OCI-LY7 (cell line): ENCODE measurements around the gene GOLGA3. TPM values are rescaled to one million over a fixed set of nuclear protein-coding genes. Genes with fewer than 3 reads are reported as not detected.

Experiments
- BruUV-seq: library from RNA; stranded (reverse); fragments of 400-500 nt; replicated peaks from 2 replicates; lab custom pipeline; 2021; lab: Mats Ljungman, UMichigan
- CTCF ChIA-PET: fragments of 300-600 bp; sonication (Branson Sonifier 250); formaldehyde crosslinking; loops from one replicate; lab custom pipeline; 2022; ENCODE audit warnings: antibody characterized with exemption; ENCODE audit not compliant: unreplicated experiment; lab: Charles Lee
- POLR2A ChIA-PET: fragments of 300-600 bp; sonication (Branson Sonifier 250); formaldehyde crosslinking; loops from one replicate; lab custom pipeline; 2022; ENCODE audit warnings: antibody characterized with exemption; lab: Charles Lee
- DNase-seq: peaks from one replicate; pipeline ENCODE4 v3.0.0-alpha.2; 2015; ENCODE audit warnings: low spot score
- H2AFZ ChIP-seq: fragments of 200-600 bp; sonication (generic), shearing (Covaris generic); 2 replicates; pipeline ENCODE4 v1.6.1; 2014; ENCODE audit warnings: mild to moderate bottlenecking, antibody characterized with exemption, low read length, moderate library complexity
- H3K27ac ChIP-seq: fragments of 200-600 bp; sonication (generic); 2 replicates; pipeline ENCODE4 v1.5.1; 2014; ENCODE audit warnings: mixed run types, low read depth, mild to moderate bottlenecking, moderate library complexity, low read length, inconsistent platforms; ENCODE audit not compliant: poor library complexity, severe bottlenecking
- H3K36me3 ChIP-seq: fragments of 200-600 bp; sonication (generic); 2 replicates; pipeline ENCODE4 v1.6.1; 2014; ENCODE audit warnings: mild to moderate bottlenecking, antibody characterized with exemption, low read length, moderate library complexity, mixed read lengths; ENCODE audit not compliant: insufficient read depth
- H3K4me1 ChIP-seq: fragments of 200-600 bp; sonication (generic); 2 replicates; pipeline ENCODE4 v1.5.1; 2014; ENCODE audit warnings: mild to moderate bottlenecking, low read length; ENCODE audit not compliant: insufficient read depth, poor library complexity, severe bottlenecking
- H3K4me2 ChIP-seq: fragments of 200-600 bp; sonication (generic); 2 replicates; pipeline ENCODE4 v1.6.1; 2014; ENCODE audit warnings: mild to moderate bottlenecking, low read length
- H3K4me3 ChIP-seq: fragments of 200-600 bp; sonication (generic); 2 replicates; pipeline ENCODE4 v1.5.1; 2014; ENCODE audit warnings: mild to moderate bottlenecking, low read depth, low read length; ENCODE audit not compliant: poor library complexity, severe bottlenecking
- H3K79me2 ChIP-seq: fragments of 200-600 bp; sonication (generic); 2 replicates; pipeline ENCODE4 v1.6.1; 2016; ENCODE audit warnings: low read depth, mild to moderate bottlenecking, low read length, moderate library complexity, mixed read lengths; ENCODE audit not compliant: insufficient read depth
- H3K9me2 ChIP-seq: fragments of 200-600 bp; sonication (generic); 2 replicates; pipeline ENCODE4 v1.6.1; 2016; ENCODE audit warnings: mild to moderate bottlenecking, low read length, mixed read lengths; ENCODE audit not compliant: insufficient read depth
- H3K9me3 ChIP-seq: fragments of 200-600 bp; sonication (generic); 2 replicates; pipeline ENCODE4 v1.6.1; 2014; ENCODE audit warnings: mild to moderate bottlenecking, mixed run types, low read length, mixed read lengths
- H4K20me1 ChIP-seq: fragments of 200-600 bp; sonication (generic); 2 replicates; pipeline ENCODE4 v1.6.1; 2014; ENCODE audit warnings: mild to moderate bottlenecking, antibody characterized with exemption, low read length, moderate library complexity, mixed read lengths; ENCODE audit not compliant: insufficient read depth
- EZH2phosphoT487 ChIP-seq: fragments of 200-600 bp; sonication (generic); IDR thresholded peaks from 2 replicates; pipeline ENCODE4 v1.6.1; 2018; ENCODE audit warnings: low read depth, borderline replicate concordance, mild to moderate bottlenecking, mixed run types, antibody characterized with exemption, low read length, moderate library complexity, mixed read lengths
- intact Hi-C: fragments of 100-400 bp; cut with micrococcal nuclease; formaldehyde crosslinking; loops from one replicate; pipeline ENCODE4 v1.10.0; 2022; ENCODE audit not compliant: unreplicated experiment
- total RNA-seq, 2 experiments: library from RNA; depleted of rRNA in 1 of 2; stranded (reverse); fragments of >200 nt in 1 of 2; shearing (Covaris generic) in 1 of 2; gene quantifications; 2 replicates each; pipeline ENCODE4 v1.2.3, GENCODE V29; 2014 to 2022
- TF ChIP-seq, protein P1 (sequence below): fragments of 200-600 bp; sonication (generic); conservative IDR thresholded peaks from 2 replicates; pipeline ENCODE4 v1.5.1; 2014; ENCODE audit warnings: mild to moderate bottlenecking, antibody characterized with exemption, low read length, moderate library complexity, mixed read lengths

Gene GOLGA3
- total RNA-seq, 2 experiments from 2014 or later: 51.2 to 77.9 TPM

DNA sequence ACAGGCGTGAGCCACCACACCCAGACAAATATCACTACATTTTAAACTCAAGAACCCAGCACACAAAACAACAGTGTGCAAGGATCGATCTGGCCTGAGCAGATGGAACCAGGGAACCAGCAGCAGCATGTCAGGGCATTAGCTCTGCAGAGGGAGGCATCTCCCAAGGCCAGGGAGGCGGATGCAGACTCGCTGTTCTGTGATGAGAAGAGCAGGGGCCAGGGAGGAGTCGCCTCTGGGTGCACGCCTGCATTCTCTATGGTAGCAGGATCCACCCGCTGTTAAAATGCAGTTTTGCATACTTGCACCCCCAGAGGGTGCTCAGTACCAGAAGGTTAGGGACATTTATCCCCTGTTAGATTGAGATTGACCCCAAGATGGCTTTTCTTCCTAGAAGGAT is 100.2 kb downstream of the GOLGA3 start:
- BruUV-seq: no TSS peak
- DNase-seq: no peak
- H3K9me3 ChIP-seq: 0 out of 2 replicates have a peak, but pooled peaks cover 6% of the 10 kb centered on the region
- no peak overlapping the region for H3K4me3 ChIP-seq
- H3K9me2 ChIP-seq: no peaks in the 10 kb centered on the region
- 0 out of 2 replicates have a peak, but pooled peaks cover 7% of the 10 kb centered on the region for H4K20me1 ChIP-seq
- H3K36me3 ChIP-seq: peaks cover 96% of the 10 kb centered on the region
- H3K27ac ChIP-seq: no peak overlapping the region
- no peaks in the 10 kb centered on the region for H3K79me2 ChIP-seq
- ChIA-PET CTCF (no interaction called here), POLR2A (no interaction called here)
- intact Hi-C loops: no loop called here
- H2AFZ ChIP-seq: no peak overlapping the region
- no peak for TF ChIP-seq EZH2phosphoT487
- TF ChIP-seq, protein P1, sequence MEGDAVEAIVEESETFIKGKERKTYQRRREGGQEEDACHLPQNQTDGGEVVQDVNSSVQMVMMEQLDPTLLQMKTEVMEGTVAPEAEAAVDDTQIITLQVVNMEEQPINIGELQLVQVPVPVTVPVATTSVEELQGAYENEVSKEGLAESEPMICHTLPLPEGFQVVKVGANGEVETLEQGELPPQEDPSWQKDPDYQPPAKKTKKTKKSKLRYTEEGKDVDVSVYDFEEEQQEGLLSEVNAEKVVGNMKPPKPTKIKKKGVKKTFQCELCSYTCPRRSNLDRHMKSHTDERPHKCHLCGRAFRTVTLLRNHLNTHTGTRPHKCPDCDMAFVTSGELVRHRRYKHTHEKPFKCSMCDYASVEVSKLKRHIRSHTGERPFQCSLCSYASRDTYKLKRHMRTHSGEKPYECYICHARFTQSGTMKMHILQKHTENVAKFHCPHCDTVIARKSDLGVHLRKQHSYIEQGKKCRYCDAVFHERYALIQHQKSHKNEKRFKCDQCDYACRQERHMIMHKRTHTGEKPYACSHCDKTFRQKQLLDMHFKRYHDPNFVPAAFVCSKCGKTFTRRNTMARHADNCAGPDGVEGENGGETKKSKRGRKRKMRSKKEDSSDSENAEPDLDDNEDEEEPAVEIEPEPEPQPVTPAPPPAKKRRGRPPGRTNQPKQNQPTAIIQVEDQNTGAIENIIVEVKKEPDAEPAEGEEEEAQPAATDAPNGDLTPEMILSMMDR: no peak
- no peak overlapping the region for H3K4me2 ChIP-seq
- H3K4me1 ChIP-seq: no peaks in the 10 kb centered on the region

DNA sequence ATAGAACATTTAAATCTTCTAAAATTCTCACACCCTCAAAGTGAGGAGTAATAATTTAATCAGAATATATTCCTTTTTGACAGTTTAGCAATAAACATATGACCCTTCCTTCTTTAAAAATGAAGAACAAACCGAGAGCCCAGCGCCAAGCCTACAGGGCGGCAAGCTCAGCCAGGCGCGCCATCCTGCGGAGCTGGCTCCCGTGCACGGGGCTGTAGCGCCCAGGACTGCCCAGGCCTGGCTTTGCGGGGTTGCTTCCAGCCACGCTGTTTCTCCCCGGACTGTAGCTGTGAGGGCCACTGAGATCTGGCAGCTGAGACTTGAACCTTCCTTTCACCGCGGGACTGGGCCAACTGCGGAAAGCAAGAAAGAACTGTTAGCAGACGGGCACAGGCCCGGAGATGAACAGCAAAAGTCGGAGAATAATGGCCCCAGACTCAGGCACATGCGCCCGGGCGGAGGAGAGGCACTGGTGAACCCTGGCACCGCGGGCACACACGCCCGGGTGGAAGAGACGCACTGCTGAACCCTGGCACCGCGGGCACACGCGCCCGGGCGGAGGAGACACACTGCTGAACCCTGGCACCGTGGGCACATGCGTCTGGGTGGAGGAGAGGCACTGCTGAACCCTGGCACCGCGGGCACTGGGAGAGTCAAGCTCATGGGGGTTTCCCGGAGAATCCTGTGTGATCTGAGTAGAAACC is 101.4 kb downstream of the GOLGA3 start:
- Histone ChIP-seq H3K9me3 (0 out of 2 replicates have a peak, but pooled peaks cover 6% of the 10 kb centered on the region), H2AFZ (no peak overlapping the region), H4K20me1 (0 out of 2 replicates have a peak, but pooled peaks cover 7% of the 10 kb centered on the region), H3K36me3 (peaks cover 96% of the 10 kb centered on the region), H3K27ac (no peak overlapping the region), H3K4me1 (no peaks in the 10 kb centered on the region), H3K9me2 (no peaks in the 10 kb centered on the region), H3K79me2 (no peaks in the 10 kb centered on the region), H3K4me3 (no peak overlapping the region), H3K4me2 (no peak overlapping the region)
- intact Hi-C loops: no loop called here
- CTCF ChIA-PET: interaction anchor here (0.6 kb wide), 1 partner anchor 8 kb away, joined by 4 read pairs; no protein-coding TSS in a partner anchor
- no TSS peak for BruUV-seq
- DNase-seq: no peak
- TF ChIP-seq, protein P1: no peak
- no peak for TF ChIP-seq EZH2phosphoT487
- POLR2A ChIA-PET: interaction anchor here (0.8 kb wide), 1 partner anchor 32 kb away, joined by 9 read pairs; no protein-coding TSS in a partner anchor

DNA sequence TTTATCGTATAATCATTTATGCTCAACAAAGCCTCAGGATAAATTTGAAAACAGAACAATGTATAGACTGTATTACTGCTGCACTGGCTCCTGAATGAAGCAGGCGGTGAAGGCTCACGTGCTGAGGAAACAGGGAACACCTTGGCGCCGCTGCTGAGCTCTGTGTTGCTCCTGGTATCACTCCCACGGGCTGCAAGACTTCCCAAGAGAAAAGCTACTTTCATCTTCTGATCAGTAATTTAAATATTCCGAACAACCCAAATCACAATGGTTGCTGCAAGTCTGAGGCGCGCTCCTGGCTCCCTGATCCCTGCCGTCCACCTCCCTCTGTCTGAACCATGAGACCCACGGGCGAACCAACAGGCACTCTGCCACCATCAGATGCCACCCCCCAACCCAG is 102.3 kb downstream of the GOLGA3 start:
- H3K4me3 ChIP-seq: no peak overlapping the region
- TF ChIP-seq EZH2phosphoT487: no peak
- TF ChIP-seq, protein P1: no peak
- no TSS peak for BruUV-seq
- ChIA-PET CTCF (no interaction called here), POLR2A (no interaction called here)
- peaks cover 96% of the 10 kb centered on the region for H3K36me3 ChIP-seq
- H2AFZ ChIP-seq: no peak overlapping the region
- H3K9me2 ChIP-seq: no peaks in the 10 kb centered on the region
- intact Hi-C loops: no loop called here
- H4K20me1 ChIP-seq: 0 out of 2 replicates have a peak, but pooled peaks cover 7% of the 10 kb centered on the region
- H3K27ac ChIP-seq: no peak overlapping the region
- no peaks in the 10 kb centered on the region for H3K4me1 ChIP-seq
- no peaks in the 10 kb centered on the region for H3K79me2 ChIP-seq
- no peak for DNase-seq
- H3K4me2 ChIP-seq: no peak overlapping the region
- H3K9me3 ChIP-seq: 0 out of 2 replicates have a peak, but pooled peaks cover 6% of the 10 kb centered on the region
